ENCODE data around the gene IARS2.

IARS2 gene

GRCh38 chr1:220189750-220190347, 95.9 kb downstream of the IARS2 start:
- DNase-seq (ENCODE audit: low read depth, low spot score), result no peak
- Histone ChIP-seq H3K27ac (ENCODE audit: low read length) (no peak overlapping the region), H3K36me3 (ENCODE audit: control insufficient read depth, insufficient read depth, low read length) (peaks cover 7% of the 10 kb centered on the region; the same call in 1 of the 2 replicates), H3K4me3 (ENCODE audit: low read length) (no peak overlapping the region), H3K9me3 (ENCODE audit: control insufficient read depth, insufficient read depth, low read length) (no peaks in the 10 kb centered on the region), H3K4me1 (ENCODE audit: control insufficient read depth, insufficient read depth, low read length) (no peaks in the 10 kb centered on the region), H3K27me3 (ENCODE audit: control insufficient read depth, insufficient read depth, low read length) (no peaks in the 10 kb centered on the region)
- WGBS (ENCODE audit: insufficient coverage, insufficient read length), result no CpG with 5 or more reads among the region's 1 CpG

DNA sequence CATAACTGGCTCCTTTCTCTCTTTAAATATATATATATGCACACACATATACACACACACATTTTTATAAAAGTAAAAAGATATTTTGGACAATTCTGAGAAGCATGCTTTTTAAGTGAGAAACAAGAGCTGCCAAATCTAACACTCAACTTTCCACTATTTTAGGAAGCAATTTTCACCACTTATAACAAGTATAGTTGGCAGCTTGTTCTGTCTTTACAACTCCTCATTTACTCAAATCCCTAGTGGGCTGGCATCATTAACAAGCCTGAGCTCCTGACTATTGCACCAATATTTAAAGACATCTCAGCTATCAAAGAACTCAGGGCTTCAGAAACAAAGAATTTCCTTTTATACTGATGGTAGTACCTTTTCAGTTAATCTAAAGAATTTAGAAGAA, 101.8 kb downstream of the IARS2 start:
- Histone ChIP-seq H3K4me1 (ENCODE audit: control insufficient read depth, insufficient read depth, low read length) (no peaks in the 10 kb centered on the region), H3K4me3 (ENCODE audit: low read length) (no peak overlapping the region), H3K9me3 (ENCODE audit: control insufficient read depth, insufficient read depth, low read length) (no peaks in the 10 kb centered on the region), H3K27ac (ENCODE audit: low read length) (no peak overlapping the region), H3K36me3 (ENCODE audit: control insufficient read depth, insufficient read depth, low read length) (peaks cover 3% of the 10 kb centered on the region; the same call in 1 of the 2 replicates), H3K27me3 (ENCODE audit: control insufficient read depth, insufficient read depth, low read length) (no peaks in the 10 kb centered on the region)
- no peak for DNase-seq (ENCODE audit: low read depth, low spot score)
